ENCODE measurements around the gene RAB36.

The RAB36 gene

GRCh38 chr22:23108249-23109078 lies 36.8 kb upstream of the RAB36 start:
- DNase-seq (ENCODE audit: low spot score): no peak

- no peak for DNase-seq (ENCODE audit: low spot score)
These were observed 36.3 kb upstream of the RAB36 start for GRCh38 chr22:23109079-23109347.

- no peak for DNase-seq (ENCODE audit: low spot score)
These were observed 35.8 kb upstream of the RAB36 start for GRCh38 chr22:23109441-23109978.

DNA sequence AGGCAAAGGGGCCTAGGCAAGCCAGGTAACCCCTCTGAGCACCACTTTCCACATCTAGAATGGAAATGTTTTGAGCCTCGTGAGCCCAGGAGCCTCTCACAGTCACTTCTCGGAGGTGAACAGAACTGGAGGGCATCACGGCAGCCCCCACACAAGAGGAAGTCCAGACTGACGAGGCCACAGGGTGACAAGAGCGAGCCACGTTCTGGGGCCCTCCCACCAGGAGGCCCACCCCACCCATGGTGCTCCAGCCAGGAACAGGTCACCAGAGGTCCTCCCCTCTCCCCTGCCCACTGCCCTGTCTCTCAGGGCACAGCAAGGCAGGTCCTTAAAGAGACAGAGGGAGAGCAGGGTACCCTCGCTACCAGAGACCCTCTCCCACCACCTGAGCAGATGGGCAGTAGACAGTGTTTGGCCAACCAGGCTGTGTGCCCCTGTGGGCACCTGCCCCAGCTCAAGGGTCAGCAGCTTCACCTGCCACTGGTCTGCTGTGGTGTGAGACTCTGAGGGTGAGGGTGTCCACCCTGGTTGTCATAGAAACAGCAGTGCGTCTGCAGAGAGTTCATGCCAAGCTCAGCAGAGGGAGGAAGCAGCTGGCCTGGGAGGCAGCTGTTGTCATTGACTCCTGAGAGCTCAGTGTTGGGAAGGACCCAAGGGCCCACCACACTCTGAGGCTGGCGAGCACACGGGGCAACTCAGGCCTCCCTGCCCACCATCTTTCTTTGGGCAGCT lies 34.9 kb upstream of the RAB36 start:
- DNase-seq (ENCODE audit: low spot score): no peak

- no peak for DNase-seq (ENCODE audit: low spot score)
These were observed 34.3 kb upstream of the RAB36 start for GRCh38 chr22:23110922-23111527.

GRCh38 chr22:23112472-23113012 lies 32.7 kb upstream of the RAB36 start:
- no peak for DNase-seq (ENCODE audit: low spot score)

- no peak for DNase-seq (ENCODE audit: low spot score)
These were observed 32.0 kb upstream of the RAB36 start for GRCh38 chr22:23113067-23113846.

DNA sequence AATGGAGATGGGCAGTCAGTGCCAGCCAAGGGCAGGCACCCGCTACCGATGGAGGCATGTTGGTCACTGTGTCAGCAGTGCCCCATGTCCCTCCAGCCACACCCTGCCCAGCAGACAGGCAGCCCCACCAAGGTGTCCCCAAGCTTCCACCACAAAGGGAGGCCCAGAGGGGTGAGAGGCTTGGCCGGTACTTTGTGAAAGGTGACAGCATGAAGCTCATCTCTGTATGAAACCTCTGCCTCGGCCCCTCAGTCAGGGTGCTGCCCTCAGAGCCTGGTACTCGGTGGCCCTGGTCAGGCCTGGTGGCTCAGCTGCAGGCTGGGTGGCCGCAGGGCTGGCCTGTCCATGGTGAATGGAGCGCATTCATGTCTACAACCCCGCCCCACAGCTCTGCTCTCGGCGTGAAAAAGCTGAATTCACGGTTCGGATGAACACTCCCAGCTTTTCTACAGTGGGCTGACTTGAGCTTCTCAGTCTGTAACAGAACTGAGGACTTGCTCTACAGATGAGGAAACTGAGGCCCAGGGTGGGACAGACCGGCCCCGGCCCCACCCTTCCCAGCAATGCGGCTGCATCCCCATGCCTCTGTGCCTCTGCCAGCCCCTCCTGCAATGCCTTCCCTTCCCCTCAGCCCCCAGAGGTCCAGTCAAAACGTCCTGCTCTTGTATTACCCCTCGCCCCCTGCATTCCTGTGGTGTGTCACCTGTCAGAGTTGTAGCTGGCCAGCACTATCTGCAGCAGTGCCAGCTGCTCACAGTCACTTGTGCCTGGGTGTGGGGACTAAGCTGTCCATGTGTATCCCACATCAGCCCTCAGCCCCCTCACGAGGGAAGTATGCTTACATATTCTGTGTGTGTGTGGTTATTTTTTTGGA lies 31.2 kb upstream of the RAB36 start:
- DNase-seq (ENCODE audit: low spot score): no peak

- DNase-seq (ENCODE audit: low spot score): no peak
These were observed 30.6 kb upstream of the RAB36 start for GRCh38 chr22:23114721-23115020.

GRCh38 chr22:23115369-23115768 lies 29.9 kb upstream of the RAB36 start:
- no peak for DNase-seq (ENCODE audit: low spot score)

GRCh38 chr22:23115825-23116494 lies 29.3 kb upstream of the RAB36 start:
- DNase-seq (ENCODE audit: low spot score): no peak

DNA sequence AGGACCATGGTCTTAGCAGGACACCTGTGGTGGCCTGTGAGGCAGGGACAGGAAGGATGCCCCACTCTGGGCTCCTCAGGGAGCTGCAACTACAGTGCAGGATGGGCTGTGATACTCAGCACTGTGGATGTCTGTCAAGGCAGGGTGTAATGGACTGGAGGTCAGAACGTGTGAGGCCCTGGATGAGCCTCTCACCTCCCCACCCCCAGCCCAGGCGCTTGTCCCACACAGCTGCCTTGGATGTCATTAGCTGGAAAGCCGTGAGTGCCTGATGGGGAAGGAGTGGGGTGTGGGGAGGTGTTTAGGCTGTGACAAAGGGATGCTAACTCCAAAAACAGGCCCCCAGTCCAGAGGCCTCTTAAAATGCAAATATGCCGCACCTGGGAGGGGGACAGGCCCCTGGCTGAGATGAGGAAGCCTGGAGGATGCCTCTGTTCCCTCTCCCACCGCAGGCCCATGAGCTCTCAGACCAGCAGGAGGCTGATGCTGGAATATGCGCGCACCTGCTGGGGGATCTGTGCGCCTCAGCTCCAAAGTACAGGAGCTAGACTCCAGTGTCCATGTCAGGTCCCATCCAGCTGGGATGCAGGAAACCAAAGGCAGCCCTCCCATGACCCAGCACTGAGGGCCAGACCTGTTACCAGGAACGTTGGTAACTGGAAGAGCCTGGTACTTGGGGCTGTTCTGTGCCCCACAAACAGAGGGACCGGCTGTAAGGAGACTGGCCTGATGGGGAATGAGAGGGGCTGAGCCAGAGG lies 28.6 kb upstream of the RAB36 start:
- DNase-seq (ENCODE audit: low spot score): no peak

- no peak for DNase-seq (ENCODE audit: low spot score)
These were observed 28.0 kb upstream of the RAB36 start for GRCh38 chr22:23117275-23117674.

GRCh38 chr22:23117891-23118646 lies 27.2 kb upstream of the RAB36 start:
- no peak for DNase-seq (ENCODE audit: low spot score)

- DNase-seq (ENCODE audit: low spot score): no peak
These were observed 26.4 kb upstream of the RAB36 start for GRCh38 chr22:23118647-23119493.

GRCh38 chr22:23119494-23120414 lies 25.5 kb upstream of the RAB36 start:
- no peak for DNase-seq (ENCODE audit: low spot score)

GRCh38 chr22:23120415-23120899 lies 24.8 kb upstream of the RAB36 start:
- no peak for DNase-seq (ENCODE audit: low spot score)

All from AG08395 (cell line).